ENCODE measurements around the gene TOR2A. TPM values are rescaled to one million over a fixed set of nuclear protein-coding genes. Genes with fewer than 3 reads are reported as not detected.

TOR2A gene
- total RNA-seq, 2 donors from 2014 or later, result 20.4 to 24.1 TPM

DNA sequence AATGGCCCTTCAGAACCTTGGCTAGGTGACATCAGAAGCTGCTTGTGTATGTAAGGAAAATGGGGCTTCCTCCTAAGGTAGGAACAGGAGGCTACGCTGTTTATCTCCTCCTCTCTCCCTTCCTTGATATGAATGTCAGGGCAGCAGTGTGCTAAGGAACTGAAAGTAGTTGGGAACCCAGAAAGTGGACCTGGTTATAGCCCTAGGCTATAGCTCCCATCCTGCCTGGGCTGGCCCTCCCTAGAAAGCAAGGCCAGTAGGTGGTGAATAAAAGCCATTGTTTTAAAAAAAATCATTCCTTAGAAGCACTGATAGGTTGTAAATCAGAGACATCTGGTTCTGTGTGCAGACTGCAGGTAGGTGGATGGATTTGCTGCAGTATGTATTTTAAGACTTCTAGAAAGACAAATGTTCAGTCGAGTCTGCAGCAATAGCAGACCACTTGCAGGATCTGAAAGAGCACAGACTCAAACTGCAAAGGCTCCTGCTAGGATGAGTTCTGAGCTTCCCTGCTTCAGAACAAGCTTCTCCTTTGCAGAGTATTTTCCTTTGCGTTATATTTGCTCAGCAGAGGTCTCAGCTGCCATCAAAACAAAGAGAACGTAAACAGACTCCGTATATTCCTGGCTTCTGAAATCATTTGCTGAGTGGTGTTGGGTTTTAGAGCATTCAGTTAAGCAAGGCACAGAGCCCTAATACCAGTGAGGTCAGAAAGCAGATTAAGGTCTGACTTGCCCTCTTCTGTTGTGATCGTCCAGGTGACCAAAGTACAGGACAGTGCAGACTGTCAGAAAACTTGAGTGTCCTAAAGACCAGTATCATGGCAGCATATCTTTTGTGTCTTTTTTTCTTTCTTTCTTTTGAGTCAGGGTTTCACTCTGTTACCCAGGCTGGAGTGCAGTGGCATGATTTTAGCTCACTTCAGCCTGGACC is 48.4 kb downstream of the TOR2A start:
- WGBS, result 41% methylated on average over 6 of the region's 6 CpGs
- TF ChIP-seq POLR2AphosphoS5 (IDR thresholded peaks at IDR 0.05) (no peak), POLR2A (IDR thresholded peaks at IDR 0.05) (no peak), CTCF (IDR thresholded peaks at IDR 0.05) (no peak)
- Histone ChIP-seq H3K4me1 (replicated peaks) (no peaks in the 10 kb centered on the region), H3K27me3 (replicated peaks; ENCODE audit: insufficient read depth) (no peaks in the 10 kb centered on the region), H3K27ac (no peak overlapping the region), H3K4me3 (no peak overlapping the region), H3K9me3 (no peaks in the 10 kb centered on the region), H3K36me3 (peaks cover 0 to 8% of the 10 kb centered on the region in 2 donors)
- intact Hi-C loops (cut with DNase I), result no loop called here
- no peak for DNase-seq (ENCODE audit: low spot score)

- DNase-seq (ENCODE audit: low spot score), result no peak
- no peaks in the 10 kb centered on the region for H3K4me1 ChIP-seq (replicated peaks)
- TF ChIP-seq POLR2AphosphoS5 (IDR thresholded peaks at IDR 0.05) (no peak), POLR2A (IDR thresholded peaks at IDR 0.05) (no peak), CTCF (IDR thresholded peaks at IDR 0.05) (no peak)
- no peak overlapping the region for H3K27ac ChIP-seq
- no peaks in the 10 kb centered on the region for H3K27me3 ChIP-seq (replicated peaks; ENCODE audit: insufficient read depth)
- no peak overlapping the region for H3K4me3 ChIP-seq
- intact Hi-C loops (cut with DNase I), result no loop called here
- WGBS, result 85% methylated on average over 4 of the region's 4 CpGs
- no peaks in the 10 kb centered on the region for H3K9me3 ChIP-seq
- H3K36me3 ChIP-seq, result peaks cover 0 to 8% of the 10 kb centered on the region in 2 donors
Measured at GRCh38 chr9:127684576-127684975, 50.5 kb downstream of the TOR2A start.

- no peak overlapping the region for H3K4me3 ChIP-seq
- no peaks in the 10 kb centered on the region for H3K9me3 ChIP-seq
- no peak overlapping the region for H3K27ac ChIP-seq
- WGBS, result 96% methylated on average over 5 of the region's 5 CpGs
- intact Hi-C loops (cut with DNase I), result no loop called here
- peaks cover 0 to 8% of the 10 kb centered on the region in 2 donors for H3K36me3 ChIP-seq
- no peaks in the 10 kb centered on the region for H3K27me3 ChIP-seq (replicated peaks; ENCODE audit: insufficient read depth)
- DNase-seq (ENCODE audit: low spot score), result no peak
- TF ChIP-seq CTCF (IDR thresholded peaks at IDR 0.05) (no peak), POLR2AphosphoS5 (IDR thresholded peaks at IDR 0.05) (no peak), POLR2A (IDR thresholded peaks at IDR 0.05) (no peak)
- no peaks in the 10 kb centered on the region for H3K4me1 ChIP-seq (replicated peaks)
Measured at GRCh38 chr9:127683723-127684122, 51.4 kb downstream of the TOR2A start.

DNA sequence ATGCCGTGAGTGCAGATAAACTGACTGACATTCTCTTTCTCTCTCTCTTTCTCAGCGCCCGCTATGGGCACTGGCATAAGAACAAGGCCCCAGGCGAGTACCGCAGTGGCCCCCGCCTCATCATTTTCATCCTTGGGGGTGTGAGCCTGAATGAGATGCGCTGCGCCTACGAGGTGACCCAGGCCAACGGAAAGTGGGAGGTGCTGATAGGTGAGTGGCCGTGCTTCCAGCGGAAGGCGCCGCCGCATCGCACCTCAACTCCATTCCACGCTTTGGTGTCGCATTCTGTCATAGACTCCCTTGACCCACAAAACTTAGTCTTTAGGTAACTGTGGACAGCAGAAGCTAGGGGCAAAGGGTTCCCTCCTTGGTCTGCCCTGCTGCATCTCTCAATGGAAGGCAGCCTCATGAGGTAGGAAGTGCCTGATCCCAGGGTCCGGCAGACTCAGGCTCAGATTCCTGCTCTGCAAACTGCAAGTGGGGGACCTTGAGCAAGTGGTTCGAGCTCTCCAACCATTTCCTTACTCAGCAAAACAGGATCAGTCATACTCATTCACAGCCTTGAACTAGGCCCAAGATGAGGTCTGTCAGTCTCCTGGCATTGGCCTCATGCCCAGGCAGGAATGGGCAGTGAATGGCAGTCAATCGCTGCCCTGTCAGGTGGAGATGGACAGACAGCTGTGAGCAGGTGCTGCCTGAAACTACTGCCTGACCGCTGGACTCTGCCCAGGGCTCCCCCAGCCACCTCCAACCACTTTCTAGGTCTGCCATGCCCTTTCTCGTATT is 52.5 kb downstream of the TOR2A start:
- Histone ChIP-seq H3K27me3 (replicated peaks; ENCODE audit: insufficient read depth) (no peaks in the 10 kb centered on the region), H3K4me3 (no peak overlapping the region), H3K4me1 (replicated peaks) (no peaks in the 10 kb centered on the region), H3K27ac (no peak overlapping the region), H3K9me3 (no peaks in the 10 kb centered on the region), H3K36me3 (peaks cover 0 to 8% of the 10 kb centered on the region in 2 donors)
- 88% methylated on average over 23 of the region's 23 CpGs for WGBS
- intact Hi-C loops (cut with DNase I), result no loop called here
- TF ChIP-seq CTCF (IDR thresholded peaks at IDR 0.05) (no peak), POLR2A (IDR thresholded peaks at IDR 0.05) (no peak), POLR2AphosphoS5 (IDR thresholded peaks at IDR 0.05) (no peak)
- no peak for DNase-seq (ENCODE audit: low spot score)

Other genes with a start within 250 kb of the TOR2A start
- 10 to 100 TPM; 32.2 to 47.6 TPM for gene STXBP1, start 123.0 kb downstream of the TOR2A start, total RNA-seq
- gene CFAP157, start 28.3 kb downstream of the TOR2A start, total RNA-seq, result 1 to 10 TPM in 1 of 2 donors, not detected in 1; 2.8 TPM
- 10 to 100 TPM; 25.4 to 28.6 TPM for gene PTRH1, start 19.6 kb downstream of the TOR2A start, total RNA-seq
- gene TTC16, start 19.2 kb downstream of the TOR2A start, total RNA-seq, result 1 to 10 TPM in 1 of 2 donors, not detected in 1; 3.4 TPM
- gene SH2D3C, start 43.4 kb upstream of the TOR2A start, total RNA-seq, result 10 to 100 TPM in 1 of 2 donors, 1 to 10 TPM in 1; 5.5 to 11.4 TPM
- gene CDK9, start 50.7 kb upstream of the TOR2A start, total RNA-seq, result 100 to 1,000 TPM in 1 of 2 donors, 10 to 100 TPM in 1; 60.3 to 130 TPM
- gene FPGS, start 67.6 kb upstream of the TOR2A start, total RNA-seq, result 100 to 1,000 TPM; 117 TPM
- 100 to 1,000 TPM in 1 of 2 donors, 10 to 100 TPM in 1; 24.3 to 336 TPM for gene ENG, start 119.4 kb upstream of the TOR2A start, total RNA-seq
- 100 to 1,000 TPM in 1 of 2 donors, 10 to 100 TPM in 1; 22.2 to 123 TPM for gene AK1, start 142.4 kb upstream of the TOR2A start, total RNA-seq
- gene ST6GALNAC6, start 164.3 kb upstream of the TOR2A start, total RNA-seq, result 10 to 100 TPM; 46.4 to 95.1 TPM
- 10 to 100 TPM; 21.8 to 47.0 TPM for gene ST6GALNAC4, start 181.7 kb upstream of the TOR2A start, total RNA-seq
- 10 to 100 TPM in 1 of 2 donors, 1 to 10 TPM in 1; 3.1 to 16.5 TPM for gene PIP5KL1, start 195.5 kb upstream of the TOR2A start, total RNA-seq
- gene DPM2, start 202.6 kb upstream of the TOR2A start, total RNA-seq, result 10 to 100 TPM; 28.1 to 28.2 TPM
- 10 to 100 TPM; 23.4 to 84.6 TPM for gene EEIG1, start 245.7 kb upstream of the TOR2A start, total RNA-seq